ENCODE measurements around the gene S1PR4. TPM values are rescaled to one million over a fixed set of nuclear protein-coding genes. Genes with fewer than 3 reads are reported as not detected.
A peak's percentile ranks its signal among the peaks of the same experiment; 100 is the strongest.

The S1PR4 gene
- polyA plus RNA-seq, 4 donors: 0.46 to 5.1 (median 2.4) TPM; not detected in 1

DNA sequence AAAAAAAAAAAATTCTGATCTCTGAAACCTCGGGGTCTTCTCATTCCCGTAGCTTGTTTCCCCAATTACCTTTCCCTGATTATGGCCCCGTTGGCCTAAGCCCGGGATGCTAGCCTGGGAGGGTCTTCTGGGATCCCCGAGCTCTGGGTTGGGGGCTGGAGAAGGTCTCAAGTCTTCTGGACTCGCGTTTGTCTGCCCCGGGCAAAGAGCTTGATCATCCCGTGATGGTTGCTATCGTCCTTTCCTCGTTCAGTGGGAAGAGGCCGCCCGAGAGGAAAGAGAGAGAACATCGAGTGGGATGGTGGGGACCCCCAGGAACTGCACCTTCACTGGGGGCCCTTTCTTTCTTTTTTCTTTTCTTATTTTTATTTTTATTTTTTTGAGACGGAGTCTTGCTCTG lies 40.3 kb upstream of the S1PR4 start:
- WGBS, 3 donors: 73 to 79% (median 79%) methylated on average over 15 of the region's 15 CpGs
- Histone ChIP-seq H3K27me3 (ENCODE audit: control insufficient read depth in 3 of 3, insufficient read depth in 3 of 3, low read length in 3 of 3) (no peaks in the 10 kb centered on the region), H3K36me3 (ENCODE audit: control insufficient read depth in 3 of 3, insufficient read depth in 2 of 3, low read depth in 1 of 3, low read length in 3 of 3) (no peaks in the 10 kb centered on the region), H3K4me3 (ENCODE audit: low read depth in 1 of 3, low read length in 3 of 3) (no peak overlapping the region), H3K4me1 (ENCODE audit: control insufficient read depth in 3 of 3, insufficient read depth in 2 of 3, low read depth in 1 of 3, low read length in 2 of 3) (peaks cover 0 to 6% (median 0%) of the 10 kb centered on the region in 3 donors), H3K27ac (ENCODE audit: low read depth in 1 of 3, low read length in 2 of 3) (no peak overlapping the region), H3K9me3 (ENCODE audit: control insufficient read depth in 2 of 2, insufficient read depth in 1 of 2, low read depth in 1 of 2, low read length in 1 of 2) (no peaks in the 10 kb centered on the region)
- FAIRE-seq: no peak
- DNase-seq: no peak

GRCh38 chr19:3140667-3141038 lies 37.9 kb upstream of the S1PR4 start:
- Histone ChIP-seq H3K27me3 (ENCODE audit: control insufficient read depth in 3 of 3, insufficient read depth in 3 of 3, low read length in 3 of 3) (no peaks in the 10 kb centered on the region), H3K4me1 (ENCODE audit: control insufficient read depth in 3 of 3, insufficient read depth in 2 of 3, low read depth in 1 of 3, low read length in 2 of 3) (peaks cover 0 to 6% (median 0%) of the 10 kb centered on the region in 3 donors), H3K27ac (ENCODE audit: low read depth in 1 of 3, low read length in 2 of 3) (no peak overlapping the region), H3K9me3 (ENCODE audit: control insufficient read depth in 2 of 2, insufficient read depth in 1 of 2, low read depth in 1 of 2, low read length in 1 of 2) (no peaks in the 10 kb centered on the region), H3K36me3 (ENCODE audit: control insufficient read depth in 3 of 3, insufficient read depth in 2 of 3, low read depth in 1 of 3, low read length in 3 of 3) (no peaks in the 10 kb centered on the region), H3K4me3 (ENCODE audit: low read depth in 1 of 3, low read length in 3 of 3) (no peak overlapping the region)
- DNase-seq (no peak), FAIRE-seq (no peak)

DNA sequence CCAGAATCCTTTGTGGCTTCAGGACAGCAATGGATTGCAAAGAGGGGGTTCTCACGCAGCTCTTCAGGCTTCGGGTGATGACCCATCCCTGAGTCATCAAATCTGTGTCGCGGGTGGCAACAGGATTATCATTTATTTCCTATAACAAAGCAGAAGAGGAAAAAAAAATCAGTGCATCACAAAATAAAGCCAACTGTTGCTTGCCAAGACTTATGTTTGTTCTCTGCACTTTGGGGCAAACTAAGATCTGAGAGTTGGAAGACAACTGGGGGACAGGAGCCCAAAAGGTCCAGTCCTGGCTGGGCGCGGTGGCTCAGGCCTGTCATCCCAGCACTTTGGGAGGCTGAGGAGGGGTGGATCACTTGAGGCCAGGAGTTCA lies 36.3 kb upstream of the S1PR4 start:
- no peaks in the 10 kb centered on the region for H3K27me3 ChIP-seq (ENCODE audit: control insufficient read depth in 3 of 3, insufficient read depth in 3 of 3, low read length in 3 of 3)
- no peaks in the 10 kb centered on the region for H3K36me3 ChIP-seq (ENCODE audit: control insufficient read depth in 3 of 3, insufficient read depth in 2 of 3, low read depth in 1 of 3, low read length in 3 of 3)
- no peaks in the 10 kb centered on the region for H3K9me3 ChIP-seq (ENCODE audit: control insufficient read depth in 2 of 2, insufficient read depth in 1 of 2, low read depth in 1 of 2, low read length in 1 of 2)
- H3K27ac ChIP-seq (ENCODE audit: low read depth in 1 of 3, low read length in 2 of 3): peak overlapping the region in 1 of 3 donors; percentile 61
- FAIRE-seq (no peak), DNase-seq (no peak)
- WGBS, 3 donors: 36 to 38% (median 38%) methylated on average over 6 of the region's 6 CpGs
- peaks cover 0 to 6% (median 0%) of the 10 kb centered on the region in 3 donors for H3K4me1 ChIP-seq (ENCODE audit: control insufficient read depth in 3 of 3, insufficient read depth in 2 of 3, low read depth in 1 of 3, low read length in 2 of 3)
- H3K4me3 ChIP-seq (ENCODE audit: low read depth in 1 of 3, low read length in 3 of 3): no peak overlapping the region

DNA sequence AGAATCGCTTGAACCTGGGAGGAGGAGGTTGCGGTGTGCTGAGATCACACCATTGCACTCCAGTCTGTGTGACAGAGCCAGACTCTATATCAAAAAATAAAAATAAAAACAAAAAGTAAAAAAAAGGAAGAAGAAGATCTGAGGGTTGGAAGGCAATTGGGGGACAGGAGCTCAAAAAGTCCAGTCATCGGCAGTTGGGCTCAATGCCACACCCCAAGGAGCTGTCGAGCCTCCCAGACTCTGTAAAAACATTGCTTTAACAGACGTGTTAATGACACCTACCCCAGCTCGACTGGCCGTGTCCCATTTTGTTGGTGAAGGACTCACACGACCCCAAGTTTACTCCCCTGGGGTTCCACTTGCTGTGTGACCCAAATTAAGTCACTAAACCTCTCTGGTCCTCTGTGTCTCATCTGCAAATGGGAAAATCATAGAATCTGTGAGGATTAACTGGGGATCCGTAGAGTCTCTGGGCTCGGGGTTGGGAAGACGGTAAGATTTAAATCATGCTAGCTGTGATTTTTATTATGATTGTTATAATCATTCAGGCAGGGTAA lies 35.7 kb upstream of the S1PR4 start:
- H3K27ac ChIP-seq (ENCODE audit: low read depth in 1 of 3, low read length in 2 of 3): peak overlapping the region in 1 of 3 donors; percentile 61
- H3K36me3 ChIP-seq (ENCODE audit: control insufficient read depth in 3 of 3, insufficient read depth in 2 of 3, low read depth in 1 of 3, low read length in 3 of 3): no peaks in the 10 kb centered on the region
- H3K9me3 ChIP-seq (ENCODE audit: control insufficient read depth in 2 of 2, insufficient read depth in 1 of 2, low read depth in 1 of 2, low read length in 1 of 2): no peaks in the 10 kb centered on the region
- FAIRE-seq (no peak), DNase-seq (no peak)
- no peak overlapping the region for H3K4me3 ChIP-seq (ENCODE audit: low read depth in 1 of 3, low read length in 3 of 3)
- H3K4me1 ChIP-seq (ENCODE audit: control insufficient read depth in 3 of 3, insufficient read depth in 2 of 3, low read depth in 1 of 3, low read length in 2 of 3): peaks cover 0 to 6% (median 0%) of the 10 kb centered on the region in 3 donors
- WGBS, 3 donors: 56 to 70% (median 68%) methylated on average over 11 of the region's 11 CpGs
- no peaks in the 10 kb centered on the region for H3K27me3 ChIP-seq (ENCODE audit: control insufficient read depth in 3 of 3, insufficient read depth in 3 of 3, low read length in 3 of 3)

DNA sequence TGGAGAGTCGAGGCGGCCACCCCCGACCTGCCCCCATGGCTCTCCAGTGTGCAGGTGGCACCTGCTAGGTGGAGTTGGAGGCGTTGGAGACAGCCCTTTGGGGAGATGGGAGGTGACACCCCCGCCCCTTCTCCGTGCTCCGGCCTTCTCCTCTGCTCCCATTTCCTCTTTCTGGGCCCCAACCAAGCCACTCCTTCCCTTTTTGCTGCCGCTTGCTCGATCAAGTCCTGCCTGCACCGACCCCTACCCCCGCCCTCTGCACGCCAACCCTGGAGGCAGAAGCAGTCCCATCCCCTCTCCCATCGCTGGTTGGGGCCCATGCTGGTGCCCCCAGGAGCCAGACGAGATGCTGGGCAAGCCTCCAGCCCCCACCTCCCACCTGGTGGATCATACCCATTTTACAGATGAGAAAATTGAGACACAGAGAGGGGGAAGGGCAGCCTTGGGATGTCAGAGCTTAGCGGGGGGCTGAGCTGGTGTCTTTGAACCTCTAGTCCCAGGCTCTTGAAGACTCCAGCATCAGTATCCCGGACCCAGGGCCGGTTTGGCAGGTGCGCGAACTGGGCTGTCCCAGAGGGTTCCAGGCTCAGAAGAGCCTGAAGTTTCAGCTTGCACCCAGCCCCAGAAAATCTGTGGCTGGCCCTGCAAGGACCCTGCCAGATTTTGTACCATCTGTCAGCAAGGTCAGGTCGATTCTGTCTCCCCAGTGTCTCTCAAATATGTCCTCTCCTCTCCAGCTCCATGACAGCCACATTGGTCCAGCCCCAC lies 32.5 kb upstream of the S1PR4 start:
- H3K36me3 ChIP-seq (ENCODE audit: control insufficient read depth in 3 of 3, insufficient read depth in 2 of 3, low read depth in 1 of 3, low read length in 3 of 3): no peaks in the 10 kb centered on the region
- DNase-seq: no peak
- FAIRE-seq: no peak
- peaks cover 0 to 5% (median 0%) of the 10 kb centered on the region in 3 donors for H3K27me3 ChIP-seq (ENCODE audit: control insufficient read depth in 3 of 3, insufficient read depth in 3 of 3, low read length in 3 of 3)
- H3K4me1 ChIP-seq (ENCODE audit: control insufficient read depth in 3 of 3, insufficient read depth in 2 of 3, low read depth in 1 of 3, low read length in 2 of 3): peaks cover 0 to 6% (median 0%) of the 10 kb centered on the region in 3 donors
- H3K4me3 ChIP-seq (ENCODE audit: low read depth in 1 of 3, low read length in 3 of 3): no peak overlapping the region
- 63 to 65% (median 64%) methylated on average over 17 to 20 of the region's 20 CpGs for WGBS, 3 donors
- no peak overlapping the region for H3K27ac ChIP-seq (ENCODE audit: low read depth in 1 of 3, low read length in 2 of 3)
- H3K9me3 ChIP-seq (ENCODE audit: control insufficient read depth in 2 of 2, insufficient read depth in 1 of 2, low read depth in 1 of 2, low read length in 1 of 2): no peaks in the 10 kb centered on the region

GRCh38 chr19:3146677-3147100 lies 31.9 kb upstream of the S1PR4 start:
- H3K9me3 ChIP-seq (ENCODE audit: control insufficient read depth in 2 of 2, insufficient read depth in 1 of 2, low read depth in 1 of 2, low read length in 1 of 2): peaks cover 0 to 1% of the 10 kb centered on the region in 2 donors
- H3K27me3 ChIP-seq (ENCODE audit: control insufficient read depth in 3 of 3, insufficient read depth in 3 of 3, low read length in 3 of 3): peaks cover 0 to 5% (median 0%) of the 10 kb centered on the region in 3 donors
- WGBS, 3 donors: 52 to 61% (median 61%) methylated on average over 5 of the region's 5 CpGs
- no peak overlapping the region for H3K27ac ChIP-seq (ENCODE audit: low read depth in 1 of 3, low read length in 2 of 3)
- H3K36me3 ChIP-seq (ENCODE audit: control insufficient read depth in 3 of 3, insufficient read depth in 2 of 3, low read depth in 1 of 3, low read length in 3 of 3): no peaks in the 10 kb centered on the region
- H3K4me1 ChIP-seq (ENCODE audit: control insufficient read depth in 3 of 3, insufficient read depth in 2 of 3, low read depth in 1 of 3, low read length in 2 of 3): peaks cover 0 to 6% (median 0%) of the 10 kb centered on the region in 3 donors
- DNase-seq: no peak
- no peak for FAIRE-seq
- H3K4me3 ChIP-seq (ENCODE audit: low read depth in 1 of 3, low read length in 3 of 3): no peak overlapping the region

- DNase-seq: no peak
- H3K27me3 ChIP-seq (ENCODE audit: control insufficient read depth in 3 of 3, insufficient read depth in 3 of 3, low read length in 3 of 3): peaks cover 0 to 5% (median 0%) of the 10 kb centered on the region in 3 donors
- H3K4me1 ChIP-seq (ENCODE audit: control insufficient read depth in 3 of 3, insufficient read depth in 2 of 3, low read depth in 1 of 3, low read length in 2 of 3): no peaks in the 10 kb centered on the region
- H3K27ac ChIP-seq (ENCODE audit: low read depth in 1 of 3, low read length in 2 of 3): no peak overlapping the region
- H3K4me3 ChIP-seq (ENCODE audit: low read depth in 1 of 3, low read length in 3 of 3): no peak overlapping the region
- no peaks in the 10 kb centered on the region for H3K36me3 ChIP-seq (ENCODE audit: control insufficient read depth in 3 of 3, insufficient read depth in 2 of 3, low read depth in 1 of 3, low read length in 3 of 3)
- no peak for FAIRE-seq
- peaks cover 0 to 4% of the 10 kb centered on the region in 2 donors for H3K9me3 ChIP-seq (ENCODE audit: control insufficient read depth in 2 of 2, insufficient read depth in 1 of 2, low read depth in 1 of 2, low read length in 1 of 2)
- WGBS, 3 donors: 87 to 91% (median 91%) methylated on average over 17 to 20 of the region's 20 CpGs
Measured at GRCh38 chr19:3148503-3148902, 30.1 kb upstream of the S1PR4 start.

DNA sequence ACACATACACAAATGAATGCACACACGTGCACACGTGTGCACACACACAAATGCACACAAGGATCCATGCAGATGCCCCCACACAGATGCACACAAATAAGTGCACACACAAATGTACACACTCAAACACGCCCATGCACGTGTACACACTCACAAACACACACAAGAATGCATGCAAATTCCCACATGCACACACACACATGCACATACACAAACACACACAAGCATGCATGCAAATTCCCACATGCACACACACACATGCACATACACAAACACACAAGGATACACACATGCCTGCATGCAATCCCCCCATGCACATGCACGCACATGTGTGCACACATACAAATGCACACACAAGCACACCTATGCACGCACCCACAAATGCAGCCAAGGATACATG lies 29.5 kb upstream of the S1PR4 start:
- WGBS, 3 donors: 88 to 93% (median 90%) methylated on average over 6 of the region's 6 CpGs
- no peak for DNase-seq
- H3K4me3 ChIP-seq (ENCODE audit: low read depth in 1 of 3, low read length in 3 of 3): no peak overlapping the region
- H3K27me3 ChIP-seq (ENCODE audit: control insufficient read depth in 3 of 3, insufficient read depth in 3 of 3, low read length in 3 of 3): peaks cover 0 to 5% (median 0%) of the 10 kb centered on the region in 3 donors
- no peaks in the 10 kb centered on the region for H3K36me3 ChIP-seq (ENCODE audit: control insufficient read depth in 3 of 3, insufficient read depth in 2 of 3, low read depth in 1 of 3, low read length in 3 of 3)
- FAIRE-seq: no peak
- H3K9me3 ChIP-seq (ENCODE audit: control insufficient read depth in 2 of 2, insufficient read depth in 1 of 2, low read depth in 1 of 2, low read length in 1 of 2): peaks cover 0 to 4% of the 10 kb centered on the region in 2 donors
- no peak overlapping the region for H3K27ac ChIP-seq (ENCODE audit: low read depth in 1 of 3, low read length in 2 of 3)
- H3K4me1 ChIP-seq (ENCODE audit: control insufficient read depth in 3 of 3, insufficient read depth in 2 of 3, low read depth in 1 of 3, low read length in 2 of 3): no peaks in the 10 kb centered on the region

Measured in small intestine (tissue), 7 donors.